Activated CD4-positive, alpha-beta T cell treated with anti-CD3 and anti-CD28 coated beads, Interleukin-2, amount 10 ng/mL, durations not matched to agents 24 days and 14 days (primary cell): ENCODE measurements around the gene PIGO. TPM values are rescaled to one million over a fixed set of nuclear protein-coding genes. Genes with fewer than 3 reads are reported as not detected.

ENCODE experiments used
- DNase-seq: peaks from one replicate; pipeline ENCODE4 v3.0.0; 2022
- H3K27ac Mint-ChIP-seq: one replicate; pipeline ENCODE4 v1.8.0; 2022; ENCODE audit warnings: mild to moderate bottlenecking, mixed read lengths
- H3K27me3 Mint-ChIP-seq: one replicate; pipeline ENCODE4 v1.8.0; 2022; ENCODE audit warnings: mixed read lengths
- H3K36me3 Mint-ChIP-seq: one replicate; pipeline ENCODE4 v1.8.0; 2022; ENCODE audit warnings: low read depth, mild to moderate bottlenecking, mixed read lengths
- H3K4me1 Mint-ChIP-seq: one replicate; pipeline ENCODE4 v1.8.0; 2021; ENCODE audit warnings: mixed read lengths
- H3K4me3 Mint-ChIP-seq: one replicate; pipeline ENCODE4 v1.8.0; 2022; ENCODE audit warnings: mild to moderate bottlenecking, moderate library complexity, mixed read lengths
- H3K9me3 Mint-ChIP-seq: one replicate; pipeline ENCODE4 v1.8.0; 2021; ENCODE audit warnings: mixed read lengths
- intact Hi-C: fragments of 100-400 bp; cut with micrococcal nuclease; formaldehyde crosslinking; loops from one replicate; pipeline ENCODE4 v1.15.1; 2023
- total RNA-seq: library from RNA; stranded (reverse); gene quantifications from 2 replicates; pipeline ENCODE4 v1.2.3, GENCODE V29; 2022

PIGO gene
- total RNA-seq, 1 donor from 2014 or later: 32.5 TPM

- H3K27ac Mint-ChIP-seq: peak overlapping the region; percentile 2
- peak; percentile 87 for DNase-seq
- H3K4me1 Mint-ChIP-seq: peaks cover 4% of the 10 kb centered on the region
- no peaks in the 10 kb centered on the region for H3K9me3 Mint-ChIP-seq
- intact Hi-C loops: loop anchor here (1.0 to 5.0 kb wide), 2 partner anchors 49 to 152 kb away; no protein-coding TSS in a partner anchor
- peaks cover 59% of the 10 kb centered on the region for H3K36me3 Mint-ChIP-seq
- H3K27me3 Mint-ChIP-seq: no peaks in the 10 kb centered on the region
- no peak overlapping the region for H3K4me3 Mint-ChIP-seq
These were observed 45.1 kb downstream of the PIGO start for GRCh38 chr9:35051069-35051967.

- DNase-seq: no peak
- H3K36me3 Mint-ChIP-seq: peaks cover 37% of the 10 kb centered on the region
- H3K4me1 Mint-ChIP-seq: peaks cover 4% of the 10 kb centered on the region
- no peak overlapping the region for H3K27ac Mint-ChIP-seq
- no peaks in the 10 kb centered on the region for H3K9me3 Mint-ChIP-seq
- H3K27me3 Mint-ChIP-seq: no peaks in the 10 kb centered on the region
- intact Hi-C loops: no loop called here
- no peak overlapping the region for H3K4me3 Mint-ChIP-seq
These were observed 47.9 kb downstream of the PIGO start for GRCh38 chr9:35048511-35048910.

GRCh38 chr9:35044071-35044470 is 52.3 kb downstream of the PIGO start:
- Mint-ChIP-seq H3K27me3 (no peaks in the 10 kb centered on the region), H3K36me3 (peaks cover 26% of the 10 kb centered on the region)

GRCh38 chr9:35042891-35043545 is 53.4 kb downstream of the PIGO start:
- H3K9me3 Mint-ChIP-seq: no peaks in the 10 kb centered on the region
- no peak overlapping the region for H3K4me3 Mint-ChIP-seq
- DNase-seq: no peak
- H3K27ac Mint-ChIP-seq: peak overlapping the region; percentile 19
- peaks cover 18% of the 10 kb centered on the region for H3K36me3 Mint-ChIP-seq
- H3K4me1 Mint-ChIP-seq: no peaks in the 10 kb centered on the region
- no peaks in the 10 kb centered on the region for H3K27me3 Mint-ChIP-seq
- intact Hi-C loops: no loop called here

More at GRCh38 chr9:35044071-35044470, 52.3 kb downstream of the PIGO start:
- DNase-seq: no peak
- Mint-ChIP-seq H3K4me1 (no peaks in the 10 kb centered on the region), H3K9me3 (no peaks in the 10 kb centered on the region), H3K4me3 (no peak overlapping the region), H3K27ac (no peak overlapping the region)
- intact Hi-C loops: no loop called here

- no peak for DNase-seq
- H3K27me3 Mint-ChIP-seq: no peaks in the 10 kb centered on the region
- no peaks in the 10 kb centered on the region for H3K9me3 Mint-ChIP-seq
- H3K36me3 Mint-ChIP-seq: peaks cover 17% of the 10 kb centered on the region
- intact Hi-C loops: no loop called here
- H3K4me1 Mint-ChIP-seq: no peaks in the 10 kb centered on the region
- no peak overlapping the region for H3K4me3 Mint-ChIP-seq
- no peak overlapping the region for H3K27ac Mint-ChIP-seq
These were observed 54.2 kb downstream of the PIGO start for GRCh38 chr9:35042081-35042604.

Other genes with a start within 250 kb of the PIGO start
- 0.14 and 0.57 TPM in 2 replicates for gene PHF24, start 138.3 kb downstream of the PIGO start, total RNA-seq
- 7.7 and 10.6 TPM in 2 replicates for gene DNAJB5, start 106.8 kb downstream of the PIGO start, total RNA-seq
- gene VCP, start 24.0 kb downstream of the PIGO start, total RNA-seq: 335 and 343 TPM in 2 replicates
- gene FANCG, start 16.6 kb downstream of the PIGO start, total RNA-seq: 114 and 122 TPM in 2 replicates
- 258 and 262 TPM in 2 replicates for gene STOML2, start 6.5 kb upstream of the PIGO start, total RNA-seq
- 3.7 and 4.7 TPM in 2 replicates for gene ATOSB, start 19.3 kb upstream of the PIGO start, total RNA-seq
- gene UNC13B, start 65.4 kb upstream of the PIGO start, total RNA-seq: 0.47 and 0.51 TPM in 2 replicates